ENCODE results near the gene KCTD14.
"Not testable (repeated sequence)": the region's sequence is repeated elsewhere in the genome, so short reads cannot be mapped to it uniquely, and the experiment has no call there.

Gene KCTD14, protein sequence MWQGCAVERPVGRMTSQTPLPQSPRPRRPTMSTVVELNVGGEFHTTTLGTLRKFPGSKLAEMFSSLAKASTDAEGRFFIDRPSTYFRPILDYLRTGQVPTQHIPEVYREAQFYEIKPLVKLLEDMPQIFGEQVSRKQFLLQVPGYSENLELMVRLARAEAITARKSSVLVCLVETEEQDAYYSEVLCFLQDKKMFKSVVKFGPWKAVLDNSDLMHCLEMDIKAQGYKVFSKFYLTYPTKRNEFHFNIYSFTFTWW

DNA sequence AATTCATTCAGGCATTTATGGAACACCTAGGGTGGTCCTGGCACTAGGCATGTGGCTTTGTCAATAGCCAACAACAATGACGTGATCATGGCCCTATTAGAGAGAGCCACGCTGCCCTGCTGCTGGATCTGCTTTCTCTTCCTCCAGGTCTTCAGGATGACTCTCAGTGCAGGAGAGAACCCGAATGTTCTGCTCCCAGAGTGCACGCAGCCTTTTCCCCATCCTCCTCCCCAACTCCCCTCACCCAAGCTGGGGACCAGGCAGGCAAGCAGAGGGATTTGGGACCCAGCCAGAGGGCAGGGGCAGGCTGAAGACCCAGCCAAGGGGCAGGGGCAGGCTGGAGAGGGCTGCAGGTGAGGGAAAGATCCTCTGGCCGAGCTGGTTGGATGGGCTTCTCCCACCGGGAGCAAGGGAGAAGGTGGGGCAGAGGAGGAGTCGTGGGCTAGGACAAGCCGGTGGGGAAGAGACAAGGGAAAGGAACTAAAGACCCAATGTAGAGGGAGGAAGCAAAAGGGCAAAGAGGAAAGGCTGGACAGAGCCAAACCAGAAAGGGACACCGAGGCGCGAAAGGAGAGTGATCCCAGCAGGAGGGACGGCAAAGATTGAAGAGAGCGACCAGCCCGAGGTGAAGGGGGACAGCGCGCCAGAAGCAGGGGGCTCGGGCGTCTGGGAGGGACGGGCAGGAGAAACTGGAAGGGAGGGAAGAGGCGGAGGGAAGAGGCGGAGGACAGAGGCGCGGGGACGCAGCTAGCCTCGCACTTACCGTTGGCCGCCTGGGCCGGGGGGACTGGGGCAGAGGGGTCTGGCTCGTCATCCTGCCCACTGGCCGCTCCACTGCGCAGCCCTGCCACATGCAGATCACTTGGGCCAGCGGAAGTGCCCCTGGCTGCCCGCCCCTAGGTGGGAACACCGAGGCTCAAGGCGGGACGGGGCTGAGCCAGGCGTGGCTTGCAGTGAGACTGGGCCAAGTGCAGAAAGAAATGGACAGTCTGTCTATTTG is at the start of gene KCTD14:
Gene KCTD14 (minus strand): TSS at position 880 of the 1,000 bp plus-strand sequence. CDS start 27 bp downstream, at position 853.
- no peak for DNase-seq

DNA sequence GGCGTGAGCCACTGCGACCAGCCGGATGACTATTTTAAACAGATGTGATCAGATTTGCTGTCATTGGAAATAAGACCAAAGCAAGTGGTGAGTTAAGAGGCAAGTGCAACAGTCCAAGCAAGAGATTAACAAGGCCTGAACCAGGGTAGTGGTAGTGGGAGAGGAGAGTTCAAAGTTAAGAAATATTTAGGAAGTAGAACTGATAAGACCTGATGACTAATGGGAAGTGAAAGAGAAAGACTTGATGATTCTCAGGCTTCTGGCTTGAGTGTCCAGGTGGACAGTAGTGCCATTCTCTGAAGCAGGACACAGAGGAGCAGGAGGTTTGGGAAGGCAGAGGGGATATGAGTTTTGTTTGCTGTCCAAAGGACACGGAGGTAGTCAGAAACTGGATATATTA is 49.4 kb upstream of the KCTD14 start:
- DNase-seq, result no peak

DNA sequence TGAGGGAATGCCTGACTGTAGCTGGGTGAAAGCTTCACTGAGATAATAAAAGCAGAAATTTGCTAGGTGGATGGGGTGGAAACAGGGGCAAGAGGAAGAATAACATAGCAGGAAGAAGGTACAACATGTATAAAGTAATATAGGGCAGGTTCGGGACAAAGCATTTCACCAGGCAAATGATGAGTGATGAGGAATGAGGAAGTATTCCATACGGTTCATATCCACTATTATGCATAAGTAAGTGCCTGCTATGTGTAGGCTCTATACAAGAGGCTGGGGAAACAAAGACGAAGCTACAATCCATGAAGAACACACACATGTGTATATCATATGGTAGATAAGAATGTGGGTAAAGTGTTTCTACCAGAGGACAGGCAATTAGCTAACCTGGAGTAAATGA is 48.6 kb upstream of the KCTD14 start:
- no peak for DNase-seq

DNA sequence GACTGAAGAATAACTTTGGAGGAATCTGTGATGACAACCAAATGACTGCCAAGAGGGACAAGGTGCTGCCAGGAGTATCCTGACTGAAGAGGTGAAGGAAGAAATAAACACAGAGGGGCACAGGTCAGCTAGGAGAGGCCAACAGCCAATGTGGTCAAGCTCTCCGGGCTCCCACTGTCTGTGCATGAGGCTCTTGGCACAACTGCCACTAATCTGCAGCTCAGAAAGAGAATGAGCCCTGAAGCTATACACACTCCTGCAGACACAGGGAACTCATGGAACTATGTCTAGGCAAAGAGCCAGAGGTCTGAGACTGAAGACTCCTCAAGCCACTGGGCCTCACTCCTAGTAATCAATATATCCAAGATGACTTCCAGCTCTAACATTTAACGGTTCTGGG is 47.5 kb upstream of the KCTD14 start:
- no peak for DNase-seq

DNA sequence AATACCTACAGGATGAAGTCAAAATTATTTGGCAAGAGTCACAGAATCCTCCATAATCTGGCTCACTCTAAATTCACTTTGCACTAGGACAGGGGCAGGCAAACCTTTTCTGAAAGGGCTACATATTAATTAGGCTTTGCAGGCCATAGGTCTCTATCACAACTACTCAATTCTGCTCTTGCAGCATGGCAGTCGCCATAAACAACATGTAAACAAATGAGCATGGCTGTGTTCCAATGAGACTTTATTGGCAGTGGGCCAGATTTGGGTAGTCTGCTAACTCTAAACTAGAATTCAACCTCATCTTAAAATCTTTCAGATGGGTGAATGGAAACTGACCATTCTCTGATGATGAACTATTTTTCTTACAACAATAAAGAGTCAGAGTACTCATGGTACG is 46.4 kb upstream of the KCTD14 start:
- no peak for DNase-seq

DNA sequence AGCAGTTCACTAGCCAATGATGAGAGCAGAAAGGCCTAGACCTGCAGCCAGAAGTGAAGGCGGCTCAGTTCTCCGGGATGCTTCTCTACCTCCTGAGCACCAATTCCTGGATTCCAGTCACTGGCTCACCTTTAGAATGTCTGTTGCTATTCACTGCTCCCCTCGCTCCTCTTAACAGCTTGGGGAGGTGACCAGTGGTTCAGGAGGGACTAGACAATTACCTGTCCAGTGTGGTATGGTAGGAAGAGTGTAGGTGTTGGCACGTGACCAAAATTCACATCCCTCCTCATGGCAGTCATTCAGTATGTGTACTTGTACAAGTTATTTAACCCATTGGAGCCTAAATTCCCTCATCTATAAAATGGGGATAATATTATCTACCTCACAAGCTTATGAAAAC is 44.6 kb upstream of the KCTD14 start:
- no peak for DNase-seq

DNA sequence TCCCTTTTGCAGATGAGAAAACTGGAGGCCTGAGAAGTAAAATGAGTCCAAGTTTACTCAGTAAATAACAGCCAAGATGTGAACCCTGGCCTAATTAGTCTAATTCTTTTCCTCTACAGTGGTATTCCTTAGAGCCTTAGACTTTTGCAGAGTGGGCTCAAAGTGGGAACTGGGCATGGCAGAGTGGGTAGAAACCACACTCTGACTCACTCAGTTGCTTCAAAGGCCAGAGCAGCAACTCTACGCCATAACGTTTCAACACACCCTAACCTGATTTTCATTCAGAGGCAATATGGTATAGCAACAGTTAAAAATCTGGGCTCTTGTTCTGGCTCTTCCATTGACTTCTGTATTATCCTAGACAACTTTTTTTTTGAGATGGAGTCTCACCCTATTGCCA is 43.4 kb upstream of the KCTD14 start:
- DNase-seq, result no peak

DNA sequence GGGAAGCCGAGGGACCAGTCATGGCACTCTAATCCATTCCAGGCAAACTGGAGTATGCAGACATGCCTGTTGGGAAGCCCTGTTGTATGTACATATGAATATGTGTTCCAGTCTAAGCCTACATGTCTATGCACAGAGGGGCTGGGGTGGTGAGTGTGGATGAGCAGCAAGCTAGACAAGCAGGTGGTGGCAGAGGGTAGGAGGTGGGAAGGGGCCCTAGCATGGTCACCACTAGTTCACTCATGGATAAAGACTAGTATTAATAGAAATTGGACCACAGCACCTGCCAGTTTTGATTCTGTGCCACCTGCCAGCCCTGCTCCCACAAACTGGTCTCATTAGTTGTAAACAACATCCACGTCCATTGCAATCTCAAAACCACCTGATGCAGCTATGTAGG is 42.1 kb upstream of the KCTD14 start:
- no peak for DNase-seq

DNA sequence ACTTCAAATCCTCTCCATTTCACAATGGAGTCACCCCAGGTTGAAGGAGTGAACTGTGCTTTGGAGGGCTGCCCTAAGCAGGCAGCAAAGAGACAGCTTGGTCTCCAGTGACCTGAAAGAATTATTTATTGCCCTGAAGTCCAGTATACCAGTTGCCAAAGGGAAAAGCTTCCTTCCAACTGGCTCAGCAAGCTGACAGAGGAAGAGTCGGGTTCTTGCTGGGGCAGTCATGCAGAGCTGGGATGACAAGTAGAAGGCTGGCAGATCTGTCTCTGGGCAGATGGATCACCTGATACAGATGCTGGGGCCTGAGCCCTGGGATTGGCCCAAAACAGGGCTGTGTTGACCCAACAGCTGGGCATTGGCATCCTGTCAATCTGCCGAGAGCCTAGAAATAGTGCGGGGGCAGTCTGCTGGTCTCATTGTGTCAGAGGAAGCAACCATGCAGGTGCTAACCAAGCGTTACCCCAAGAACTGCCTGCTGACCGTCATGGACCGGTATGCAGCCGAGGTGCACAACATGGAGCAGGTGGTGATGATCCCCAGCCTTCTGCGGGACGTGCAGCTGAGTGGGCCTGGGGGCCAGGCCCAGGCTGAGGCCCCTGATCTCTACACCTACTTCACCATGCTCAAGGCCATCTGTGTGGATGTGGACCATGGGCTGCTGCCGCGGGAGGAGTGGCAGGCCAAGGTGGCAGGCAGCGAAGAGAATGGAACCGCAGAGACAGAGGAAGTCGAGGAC is 40.5 kb upstream of the KCTD14 start, which contains the start of gene THRSP:
Gene THRSP (plus strand): TSS at position 422 of the 742 bp plus-strand sequence. CDS start 21 bp downstream, at position 443.
- DNase-seq, result no peak

DNA sequence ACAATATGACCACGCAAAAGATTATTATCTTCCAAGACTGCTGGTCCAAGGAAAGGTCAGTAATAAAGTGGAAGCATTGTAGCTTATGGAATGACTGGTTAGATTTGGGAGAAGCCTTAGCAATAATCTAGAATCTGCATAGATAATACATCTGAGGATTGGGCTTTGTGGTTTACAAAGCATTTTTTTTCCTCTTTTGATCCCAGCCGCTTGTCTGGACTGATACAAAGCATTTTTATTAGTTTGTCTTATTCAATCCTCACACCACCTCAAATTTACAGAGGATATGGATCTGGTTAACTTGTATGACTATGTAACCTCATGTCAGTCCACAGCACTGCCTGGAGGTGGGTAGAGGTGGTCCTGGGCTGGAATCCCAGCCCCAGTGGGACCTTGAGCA is 39.6 kb upstream of the KCTD14 start:
- no peak for DNase-seq

DNA sequence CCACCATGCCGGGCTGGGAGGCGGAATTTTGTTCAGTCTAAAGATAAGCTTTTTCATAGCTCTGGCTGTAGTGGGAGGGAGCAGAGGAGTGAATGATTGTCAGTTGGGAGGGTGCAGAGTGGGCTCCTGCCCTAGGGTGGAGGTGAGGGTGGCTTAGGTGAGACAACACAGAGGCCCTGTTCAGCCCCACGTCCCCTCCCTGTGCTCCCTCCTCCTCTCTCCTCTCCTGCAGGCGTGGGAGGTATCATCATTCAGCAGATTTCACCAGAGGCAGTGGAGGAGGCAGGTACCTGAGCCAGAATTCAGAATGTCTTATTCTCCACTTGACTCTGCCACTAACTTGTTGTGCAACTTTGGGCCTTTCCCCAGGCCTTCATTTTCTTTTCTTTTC is 38.8 kb upstream of the KCTD14 start:
- DNase-seq, result no peak

DNA sequence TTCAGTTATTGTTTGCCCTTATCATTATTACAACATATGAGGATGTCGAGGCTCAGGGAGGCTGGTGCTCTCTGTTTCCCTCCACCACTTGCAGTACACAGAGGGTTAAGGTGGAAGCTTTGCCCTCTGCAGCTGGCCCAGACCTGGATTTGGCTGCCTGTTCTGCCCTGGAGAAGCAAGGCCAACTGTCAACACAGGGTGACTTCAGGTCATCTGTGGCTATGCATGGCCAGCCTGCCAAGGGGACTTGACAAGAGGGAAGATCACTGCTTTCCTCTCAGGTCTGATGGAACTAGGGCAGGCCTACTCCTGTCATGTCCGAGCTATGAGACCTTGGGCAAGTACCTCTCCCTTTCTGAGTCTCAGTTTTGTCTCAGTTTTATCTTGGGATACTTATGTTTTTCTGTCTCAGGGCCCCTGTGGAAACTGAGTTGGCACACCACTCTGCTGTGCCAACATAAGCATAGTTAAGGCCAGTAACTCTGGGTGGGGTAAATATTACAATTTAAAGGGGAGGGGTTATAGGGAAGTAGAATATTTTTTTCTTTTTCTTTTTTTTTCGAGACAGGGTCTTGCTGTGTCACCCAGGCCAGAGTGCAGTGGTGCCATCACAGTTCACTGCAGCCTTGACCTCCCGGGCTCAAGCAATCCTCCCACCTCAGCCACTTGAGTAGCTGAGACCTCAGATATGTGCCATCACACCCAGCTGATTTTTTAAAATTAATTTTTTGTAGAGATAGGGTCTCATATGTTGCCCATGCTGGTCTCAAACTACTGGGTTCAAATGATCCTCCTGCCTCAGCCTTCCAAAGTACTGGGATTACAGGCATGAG is 38.2 kb upstream of the KCTD14 start:
- no peak for DNase-seq

DNA sequence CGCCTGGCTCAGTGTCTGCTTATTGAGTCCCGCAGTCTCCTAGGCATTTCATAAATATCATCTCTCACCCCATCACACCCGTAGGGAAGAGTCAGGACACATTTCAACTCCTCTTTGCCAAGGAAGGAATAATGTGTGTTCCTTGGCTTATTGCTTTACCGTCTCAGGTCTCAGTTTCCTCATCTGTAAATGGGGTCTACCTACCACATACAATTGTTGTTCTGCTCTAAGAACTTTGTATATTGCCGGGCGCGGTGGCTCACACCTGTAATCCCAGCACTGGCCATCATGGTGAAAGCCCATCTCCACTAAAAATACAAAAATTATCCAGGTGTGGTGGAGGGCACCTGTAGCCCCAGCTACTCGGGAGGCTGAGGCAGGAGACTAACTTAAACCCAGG is 37.5 kb upstream of the KCTD14 start:
- DNase-seq, result no peak

DNA sequence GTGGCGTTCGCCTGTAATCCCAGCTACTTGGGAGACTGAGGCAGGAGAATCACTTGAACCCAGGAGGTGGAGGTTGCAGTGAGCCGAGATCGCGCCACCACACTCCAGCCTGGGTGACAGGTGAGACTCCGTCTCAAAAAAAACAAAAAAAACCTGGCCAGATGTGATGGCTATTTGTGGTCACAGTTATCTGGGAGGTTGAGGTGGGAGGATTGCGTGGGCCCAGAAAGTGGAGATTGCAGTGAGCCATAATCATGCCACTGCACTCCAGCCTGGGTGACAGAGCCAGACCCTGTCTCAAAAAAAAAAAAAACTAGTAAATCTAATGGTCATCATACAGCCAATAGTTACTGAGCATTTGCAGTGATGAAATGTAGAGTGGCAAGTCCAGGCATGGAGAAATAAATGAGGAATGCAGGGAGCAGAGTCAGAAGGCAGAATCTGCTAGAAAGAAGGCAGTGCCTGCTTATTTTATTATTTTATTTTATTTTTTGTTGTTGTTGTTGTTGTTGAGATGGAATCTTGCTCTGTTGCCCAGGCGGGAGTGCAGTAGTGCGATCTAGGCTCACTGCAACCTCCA is 36.8 kb upstream of the KCTD14 start:
- DNase-seq, result not testable (repeated sequence)

DNA sequence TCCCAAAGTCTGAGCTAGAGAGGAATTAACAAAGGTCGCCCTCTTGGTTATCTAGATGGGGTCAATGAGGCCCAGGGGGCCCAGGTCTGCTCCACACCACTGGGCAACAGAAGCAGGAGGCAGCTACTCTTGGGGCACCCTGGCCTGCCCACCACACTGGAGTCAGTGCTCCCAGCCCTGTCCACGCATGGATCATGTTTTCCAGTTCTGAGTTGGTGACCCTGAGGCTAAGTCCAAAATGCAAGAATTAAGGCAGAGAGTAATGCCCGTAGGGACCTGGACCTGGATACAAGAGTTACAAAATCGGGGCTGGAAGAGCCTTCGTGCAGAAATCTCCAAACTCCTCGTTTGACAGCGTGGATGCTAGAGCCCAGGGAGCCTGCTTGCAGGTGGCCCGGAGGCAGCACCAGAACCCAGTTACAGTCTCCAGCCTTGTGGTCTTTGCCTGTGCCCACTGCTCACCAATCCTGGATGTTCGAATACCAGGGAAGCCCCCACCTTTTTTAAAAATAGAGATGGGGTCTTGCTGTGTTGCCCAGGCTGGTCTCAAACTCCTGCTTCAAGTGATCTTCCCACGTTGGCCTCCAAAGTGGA is 34.5 kb upstream of the KCTD14 start:
- DNase-seq, result no peak

DNA sequence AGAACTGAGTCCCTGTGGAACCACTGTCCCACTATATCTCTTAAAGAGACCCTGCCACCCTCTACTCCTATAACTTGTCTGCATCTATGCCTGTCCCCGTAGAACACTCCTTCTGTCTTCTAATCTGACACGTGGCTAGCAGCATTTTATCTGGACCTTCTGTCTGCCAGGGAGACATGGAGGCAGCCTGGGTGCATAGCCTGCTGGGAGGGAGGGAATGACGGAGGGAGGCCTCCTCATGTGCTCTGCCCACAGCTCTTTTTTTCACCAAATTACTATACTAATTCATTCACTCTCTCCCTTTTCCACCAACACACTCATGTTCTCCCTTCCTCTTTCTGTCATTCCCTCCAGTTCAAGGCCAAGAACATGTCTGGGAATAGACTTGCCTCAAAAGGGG is 33.0 kb upstream of the KCTD14 start:
- no peak for DNase-seq

DNA sequence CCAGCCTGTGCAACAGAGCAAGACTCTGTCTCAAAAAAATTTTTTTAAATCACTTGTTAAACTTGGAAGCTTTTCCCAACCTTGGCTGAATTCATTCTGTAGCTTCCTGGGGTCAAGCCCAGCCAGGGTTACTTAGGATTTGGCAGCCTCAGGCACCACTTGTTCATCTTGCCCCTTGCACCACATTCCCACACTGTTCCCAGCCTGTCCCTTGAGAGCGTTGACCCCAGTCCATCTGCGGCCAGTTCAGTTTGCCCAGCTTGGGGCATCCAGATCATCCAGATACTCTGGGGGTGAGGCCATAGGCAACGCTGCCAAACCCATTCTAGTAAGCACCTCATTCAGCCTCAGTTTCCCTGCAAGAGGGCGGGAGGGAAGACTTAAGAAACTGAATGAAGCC is 31.9 kb upstream of the KCTD14 start:
- DNase-seq, result no peak

DNA sequence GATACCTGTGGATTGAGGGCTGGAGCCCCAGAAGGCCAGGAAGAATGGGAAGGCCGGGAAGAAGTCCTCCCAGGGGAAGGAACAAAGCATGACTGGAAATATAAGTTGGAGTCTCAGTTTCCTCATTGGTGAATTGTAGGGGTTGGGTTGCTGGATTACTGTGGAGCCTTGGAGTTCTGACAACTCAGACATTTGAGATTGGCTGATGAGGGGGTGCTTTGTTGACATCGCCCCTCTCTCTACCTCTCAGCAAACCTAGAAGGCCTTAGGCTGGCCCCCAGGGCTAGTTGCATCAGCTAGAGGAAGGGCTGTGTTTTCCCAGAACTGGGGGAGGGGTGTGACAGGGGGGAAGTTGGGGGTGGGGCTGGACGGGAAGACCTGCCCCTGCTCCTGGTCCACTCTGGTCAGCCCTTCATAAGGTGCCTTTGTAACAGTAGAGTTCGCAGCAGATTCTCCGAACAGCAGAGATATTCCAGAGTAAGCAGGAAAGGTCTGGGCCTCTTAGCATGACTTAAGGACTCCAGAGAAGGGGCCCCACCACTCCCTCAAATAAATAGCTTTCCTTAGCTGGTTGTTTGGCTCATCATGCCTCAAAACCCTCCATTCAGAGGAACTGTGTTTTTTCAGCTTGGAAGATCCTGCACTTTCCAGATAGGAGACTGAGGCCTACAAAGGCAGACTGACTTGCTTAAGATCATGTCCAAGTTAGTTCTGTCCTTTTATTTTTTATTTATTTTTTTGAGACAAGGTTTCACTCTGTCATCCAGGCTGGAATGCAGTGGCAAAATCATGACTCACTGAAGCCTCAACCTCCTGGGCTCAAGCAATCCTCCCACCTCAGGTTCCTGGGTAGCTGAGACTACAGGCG is 28.1 kb upstream of the KCTD14 start:
- no peak for DNase-seq

DNA sequence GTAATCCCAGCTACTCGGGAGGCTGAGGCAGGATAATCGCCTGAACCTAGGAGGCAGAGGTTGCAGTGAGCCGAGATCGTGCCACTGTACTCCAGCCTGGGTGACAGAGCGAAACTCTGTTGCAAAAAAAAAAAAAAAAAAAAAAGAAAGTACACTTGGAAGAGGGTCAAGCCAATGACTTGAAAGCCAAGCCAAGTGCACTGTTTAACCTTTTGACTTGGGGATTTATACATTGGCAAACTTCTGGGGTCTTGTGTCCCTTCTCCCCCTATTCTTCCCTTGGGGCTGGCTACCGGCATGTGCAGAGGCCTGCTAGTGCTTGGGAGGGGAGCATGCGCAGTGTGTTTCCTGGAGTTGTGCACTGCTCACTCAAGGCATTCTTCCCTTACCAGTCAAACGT is 26.3 kb upstream of the KCTD14 start:
- no peak for DNase-seq

DNA sequence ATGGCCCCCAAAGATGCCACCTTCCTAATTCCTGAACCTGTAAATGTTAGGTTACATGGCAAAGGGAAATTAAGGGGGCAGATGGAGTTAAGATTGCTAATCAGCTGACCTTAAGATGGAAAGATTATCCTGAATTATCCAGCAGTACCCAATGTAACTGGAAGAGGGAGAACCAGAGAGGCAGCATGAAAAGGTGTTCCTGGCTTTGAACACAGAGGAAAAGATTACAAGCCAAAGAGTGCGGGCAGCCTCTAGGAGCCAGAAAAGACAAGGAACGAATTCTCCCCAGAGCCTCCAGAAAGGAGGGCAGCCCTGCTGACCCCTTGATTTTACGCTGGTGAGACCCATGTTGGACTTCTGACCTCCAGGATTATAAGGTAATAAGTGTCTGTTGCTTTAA is 25.5 kb upstream of the KCTD14 start:
- no peak for DNase-seq

DNA sequence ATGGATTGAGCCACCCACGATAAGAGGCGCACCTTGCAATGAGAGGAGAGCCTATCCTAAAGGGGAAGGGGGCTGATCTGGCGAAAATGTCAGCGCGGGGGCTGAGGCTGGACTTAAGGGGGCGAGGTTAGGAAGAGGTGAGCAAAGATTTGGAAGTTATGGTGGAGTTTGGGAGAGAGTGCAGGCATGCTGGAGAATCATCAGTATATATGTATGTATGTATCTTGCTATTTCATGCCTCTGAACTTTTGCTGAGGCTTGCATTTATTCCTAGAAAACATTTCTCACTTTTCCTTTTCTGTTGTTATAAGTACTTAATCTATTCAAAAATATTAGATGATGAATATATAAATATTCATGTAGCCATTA is 23.4 kb upstream of the KCTD14 start:
- DNase-seq, result no peak

All from activated CD8-positive, alpha-beta memory T cell treated with anti-CD3 and anti-CD28 coated beads, Interleukin-2, amount 50 U/mL, for 48 hours (primary cell).